ENCODE results near the gene COL11A1.
"Not testable (repeated sequence)": the region's sequence is repeated elsewhere in the genome, so short reads cannot be mapped to it uniquely, and the experiment has no call there.

The COL11A1 gene

GRCh38 chr1:102833151-102833550 is 275.2 kb downstream of the COL11A1 start:
- no peak for DNase-seq

DNA sequence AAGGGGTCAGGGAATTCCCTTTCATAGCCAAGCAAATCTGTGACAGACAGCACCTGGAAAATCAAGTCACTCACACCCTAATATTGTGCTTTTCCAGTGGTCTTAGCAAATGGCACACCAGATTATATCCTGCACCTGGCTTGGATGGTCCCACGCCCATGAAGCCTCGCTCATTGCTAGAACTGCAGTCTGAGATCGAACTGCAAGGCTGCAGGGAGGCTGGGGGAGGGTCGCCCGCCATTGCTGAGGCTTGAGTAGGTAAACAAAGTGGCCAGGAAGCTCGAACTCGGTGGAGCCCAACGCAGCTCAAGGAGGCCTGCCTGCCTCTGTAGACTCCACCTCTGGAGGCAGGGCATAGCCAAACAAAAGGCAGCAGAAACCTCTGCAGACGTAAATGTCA is 281.6 kb downstream of the COL11A1 start:
- not testable (repeated sequence) for DNase-seq
